ENCODE results near the gene ARID3C. TPM values are rescaled to one million over a fixed set of nuclear protein-coding genes. Genes with fewer than 3 reads are reported as not detected.

ARID3C gene
- total and polyA plus RNA-seq, 3 donors from 2014 or later: 0.31 to 0.45 (median 0.37) TPM

DNA sequence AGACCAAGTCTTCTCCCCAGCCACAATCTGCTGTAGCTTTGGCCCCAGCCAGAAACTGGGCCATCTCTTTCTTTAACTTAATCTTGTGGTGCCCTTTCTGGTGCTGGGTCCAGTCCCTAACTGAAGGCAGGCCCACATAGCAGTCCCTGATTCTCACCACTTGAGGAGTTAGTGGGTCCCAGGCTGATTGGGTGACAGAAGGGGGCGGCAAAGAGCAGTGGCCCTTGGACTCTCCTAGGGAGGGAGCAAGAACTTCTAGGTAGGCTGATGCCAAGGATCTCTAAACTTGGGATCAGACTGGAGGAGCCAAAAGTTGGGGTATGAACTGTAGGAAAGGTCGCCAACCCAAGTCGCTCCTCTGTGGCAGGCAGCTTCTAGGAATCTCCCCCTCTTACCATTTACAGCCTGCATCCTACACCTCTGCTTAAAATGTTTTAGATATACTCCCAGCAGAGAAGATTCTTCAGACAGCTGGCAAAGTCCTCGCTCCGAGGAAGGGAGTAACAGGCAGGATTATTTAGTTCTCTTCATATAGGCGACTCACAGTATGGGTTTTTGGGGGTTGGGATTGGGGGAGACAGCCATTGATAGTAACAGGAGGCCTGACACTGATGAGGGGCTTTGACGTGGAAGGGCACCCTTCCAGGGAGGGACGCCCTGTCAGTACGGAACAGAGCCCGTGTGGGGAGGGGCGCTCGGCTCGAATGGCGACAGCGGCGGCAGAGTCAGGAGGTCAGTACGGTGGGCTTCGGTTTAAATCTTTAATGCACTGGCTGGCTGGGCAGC, 35.6 kb upstream of the ARID3C start:
- H3K9me3 ChIP-seq: no peaks in the 10 kb centered on the region
- H3K4me3 ChIP-seq: peak overlapping the region; percentile 77 to 91
- no peaks in the 10 kb centered on the region for H3K27me3 ChIP-seq
- H3K36me3 ChIP-seq (ENCODE audit: low read depth, missing control alignments): no peaks in the 10 kb centered on the region
- peak overlapping the region; percentile 98 to 100 for H3K27ac ChIP-seq
- TF ChIP-seq, protein P1, sequence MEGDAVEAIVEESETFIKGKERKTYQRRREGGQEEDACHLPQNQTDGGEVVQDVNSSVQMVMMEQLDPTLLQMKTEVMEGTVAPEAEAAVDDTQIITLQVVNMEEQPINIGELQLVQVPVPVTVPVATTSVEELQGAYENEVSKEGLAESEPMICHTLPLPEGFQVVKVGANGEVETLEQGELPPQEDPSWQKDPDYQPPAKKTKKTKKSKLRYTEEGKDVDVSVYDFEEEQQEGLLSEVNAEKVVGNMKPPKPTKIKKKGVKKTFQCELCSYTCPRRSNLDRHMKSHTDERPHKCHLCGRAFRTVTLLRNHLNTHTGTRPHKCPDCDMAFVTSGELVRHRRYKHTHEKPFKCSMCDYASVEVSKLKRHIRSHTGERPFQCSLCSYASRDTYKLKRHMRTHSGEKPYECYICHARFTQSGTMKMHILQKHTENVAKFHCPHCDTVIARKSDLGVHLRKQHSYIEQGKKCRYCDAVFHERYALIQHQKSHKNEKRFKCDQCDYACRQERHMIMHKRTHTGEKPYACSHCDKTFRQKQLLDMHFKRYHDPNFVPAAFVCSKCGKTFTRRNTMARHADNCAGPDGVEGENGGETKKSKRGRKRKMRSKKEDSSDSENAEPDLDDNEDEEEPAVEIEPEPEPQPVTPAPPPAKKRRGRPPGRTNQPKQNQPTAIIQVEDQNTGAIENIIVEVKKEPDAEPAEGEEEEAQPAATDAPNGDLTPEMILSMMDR (IDR thresholded peaks at IDR 0.05): peak; percentile 56 to 83 (median 68)
- no peak for TF ChIP-seq POLR2A (IDR thresholded peaks at IDR 0.05)
- H3K4me1 ChIP-seq: peaks cover 16% of the 10 kb centered on the region
- intact Hi-C loops (cut with DNase I; ENCODE audit: low total_unique reads): no loop called here
- 12 to 26% methylated on average over 9 to 18 of the region's 18 CpGs for WGBS, 2 donors
- peak; percentile 92 for DNase-seq

GRCh38 chr9:34663303-34663605, 34.4 kb upstream of the ARID3C start:
- intact Hi-C loops (cut with DNase I; ENCODE audit: low total_unique reads): no loop called here
- H3K36me3 ChIP-seq (ENCODE audit: low read depth, missing control alignments): no peaks in the 10 kb centered on the region
- peaks cover 16% of the 10 kb centered on the region for H3K4me1 ChIP-seq
- no peak for DNase-seq
- no peaks in the 10 kb centered on the region for H3K9me3 ChIP-seq
- no peaks in the 10 kb centered on the region for H3K27me3 ChIP-seq
- TF ChIP-seq POLR2A (IDR thresholded peaks at IDR 0.05): no peak
- TF ChIP-seq, protein P1 (IDR thresholded peaks at IDR 0.05): no peak
- no peak overlapping the region for H3K4me3 ChIP-seq
- no peak overlapping the region for H3K27ac ChIP-seq

DNA sequence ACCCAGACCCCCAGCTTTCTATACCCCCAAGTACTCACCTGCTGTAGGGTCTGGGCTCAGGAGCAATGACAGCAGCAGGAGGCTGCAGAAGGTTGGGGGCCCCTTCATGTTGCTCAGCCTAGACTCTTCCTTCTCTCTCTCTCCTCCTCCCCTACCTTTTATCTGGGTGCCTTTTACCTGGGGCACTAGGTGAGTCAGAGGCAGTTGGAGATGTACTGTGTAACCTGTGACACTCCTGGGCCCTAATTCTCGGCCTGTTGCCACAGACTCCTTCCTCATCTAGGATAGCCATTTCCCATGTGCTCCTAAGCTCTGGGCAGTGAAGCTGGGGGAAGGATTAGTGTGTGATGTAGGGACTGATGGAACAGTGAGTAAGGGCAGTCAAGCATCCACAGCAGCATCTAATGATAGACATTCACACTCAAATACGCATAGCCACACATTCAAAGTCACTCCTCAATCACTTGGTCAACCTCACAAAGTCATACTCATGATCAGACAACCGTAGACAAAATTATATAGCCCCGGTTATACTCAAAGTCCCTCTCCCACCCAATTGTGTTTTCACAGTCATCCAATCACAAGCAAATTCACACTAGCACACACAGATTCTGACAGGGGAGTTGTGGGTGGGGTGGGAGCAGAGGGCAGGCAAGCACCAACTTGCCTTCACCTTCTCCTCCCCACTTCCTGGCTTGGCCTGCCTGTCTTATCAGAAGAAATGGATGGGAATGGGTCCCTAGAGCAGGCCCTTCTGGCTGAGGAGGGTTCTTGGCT, 33.8 kb upstream of the ARID3C start, which contains the start of gene CCL27:
CCL27 (minus strand) TSS at position 132 of the 777 bp plus-strand sequence; CDS start at position 108, 24 bp downstream.
- Histone ChIP-seq H3K4me3 (no peak within 1 kb of the TSS), H3K4me1 (peaks cover 16% of the 10 kb centered on the region), H3K27me3 (no peaks in the 10 kb centered on the region), H3K36me3 (ENCODE audit: low read depth, missing control alignments) (no peaks in the 10 kb centered on the region), H3K27ac (no peak within 1 kb of the TSS), H3K9me3 (no peaks in the 10 kb centered on the region)
- WGBS, 2 donors: 90 to 91% methylated on average over 4 of the region's 4 CpGs
- no peak for TF ChIP-seq POLR2A (IDR thresholded peaks at IDR 0.05)
- TF ChIP-seq, protein P1 (IDR thresholded peaks at IDR 0.05): no peak
- DNase-seq: no peak
- intact Hi-C loops (cut with DNase I; ENCODE audit: low total_unique reads): no loop called here

DNA sequence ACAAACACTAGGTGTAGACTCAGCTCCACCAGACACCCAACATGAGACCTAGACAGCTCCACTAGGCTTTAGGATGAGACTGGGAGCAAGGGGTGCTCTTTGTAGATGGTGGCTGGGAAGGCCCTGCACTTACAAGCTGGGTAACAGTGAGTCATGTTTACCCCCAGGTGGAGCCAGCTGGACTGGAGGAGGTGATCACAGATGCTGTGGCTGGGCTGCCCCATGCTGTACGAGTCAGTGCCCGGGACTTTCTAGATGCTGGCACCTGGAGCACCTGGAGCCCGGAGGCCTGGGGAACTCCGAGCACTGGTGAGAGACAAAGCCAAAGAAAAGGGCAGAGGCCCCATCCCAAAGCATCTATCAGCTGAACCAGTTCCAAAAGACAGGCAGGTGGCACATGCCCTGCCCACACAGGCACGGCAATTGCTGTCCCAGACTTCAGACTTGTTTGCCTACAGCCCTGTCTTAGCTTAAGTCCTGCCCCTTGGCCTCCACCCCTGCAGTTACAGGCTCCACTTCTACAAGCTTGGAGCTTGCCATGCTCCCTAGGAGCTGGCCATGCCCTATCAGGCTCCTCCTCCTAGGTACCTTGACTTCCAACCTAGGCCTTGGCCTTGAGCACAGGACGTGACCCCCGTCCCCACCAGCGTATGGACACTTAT, 30.9 kb upstream of the ARID3C start:
- no peak for DNase-seq
- WGBS, 2 donors: 91 to 96% methylated on average over 5 to 8 of the region's 8 CpGs
- Histone ChIP-seq H3K4me3 (no peak overlapping the region), H3K9me3 (no peaks in the 10 kb centered on the region), H3K4me1 (peaks cover 14% of the 10 kb centered on the region), H3K27me3 (no peaks in the 10 kb centered on the region), H3K36me3 (ENCODE audit: low read depth, missing control alignments) (no peaks in the 10 kb centered on the region), H3K27ac (no peak overlapping the region)
- TF ChIP-seq, protein P1 (IDR thresholded peaks at IDR 0.05): no peak
- TF ChIP-seq POLR2A (IDR thresholded peaks at IDR 0.05): no peak
- intact Hi-C loops (cut with DNase I; ENCODE audit: low total_unique reads): no loop called here
